Skin of body (tissue), 2 donors: ENCODE results near the gene RSRC1. TPM values are rescaled to one million over a fixed set of nuclear protein-coding genes. Genes with fewer than 3 reads are reported as not detected.
A peak's percentile ranks its signal among the peaks of the same experiment; 100 is the strongest.
"Not testable (repeated sequence)": the region's sequence is repeated elsewhere in the genome, so short reads cannot be mapped to it uniquely, and the experiment has no call there.

Experiments used
- DNase-seq: peaks from one replicate; lab custom pipeline; 2025; lab: John Stamatoyannopoulos, UW
- total RNA-seq: library from RNA; depleted of rRNA; stranded (reverse); fragments of >200 nt; gene quantifications from one replicate; pipeline ENCODE4 v1.2.3, GENCODE V29; 2014

Gene RSRC1
- total RNA-seq, 1 donor from 2014 or later, result 54.2 TPM

DNA sequence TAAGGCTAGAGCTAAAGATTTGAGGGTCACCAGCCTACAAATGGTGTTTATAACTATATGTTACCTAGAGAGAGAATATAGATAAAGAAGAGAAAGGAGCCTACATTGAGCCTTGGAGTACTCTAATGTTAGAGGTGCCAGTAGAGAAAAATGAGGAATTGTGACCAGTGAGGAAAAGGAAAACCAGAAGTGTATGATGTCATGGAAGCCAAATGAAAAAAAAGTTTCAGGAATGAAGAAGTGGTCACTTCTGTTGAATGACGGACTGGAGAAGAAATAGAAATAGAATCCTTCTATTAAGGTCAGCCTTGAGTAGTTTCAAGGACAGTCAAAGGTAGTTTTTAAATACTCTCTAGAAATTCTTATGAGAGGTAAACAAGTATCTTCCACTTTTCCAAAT lies 409.9 kb downstream of the RSRC1 start:
- no peak for DNase-seq

DNA sequence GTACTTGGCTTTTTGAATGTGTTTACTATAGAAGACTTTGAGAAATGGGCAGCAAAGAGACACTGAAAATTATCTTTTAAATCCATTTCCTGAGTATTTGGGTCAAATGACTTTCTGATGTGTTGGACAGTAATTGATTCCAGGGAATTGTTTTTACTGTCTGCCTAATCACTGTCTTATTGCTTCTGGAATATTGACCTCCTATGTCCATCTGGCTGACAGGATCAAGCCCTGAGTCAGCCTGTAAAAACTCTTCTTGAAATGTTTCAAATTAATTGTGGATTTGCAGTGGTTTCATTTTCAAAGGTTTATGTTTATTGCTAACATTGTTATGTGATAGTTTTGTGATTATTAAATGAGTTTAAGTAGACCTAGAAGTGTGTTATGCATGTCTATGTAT lies 410.5 kb downstream of the RSRC1 start:
- DNase-seq, result no peak

GRCh38 chr3:158522221-158523136 lies 412.6 kb downstream of the RSRC1 start:
- DNase-seq, result no peak

- DNase-seq, result no peak
Observed at GRCh38 chr3:158528076-158528674, 418.3 kb downstream of the RSRC1 start.

DNA sequence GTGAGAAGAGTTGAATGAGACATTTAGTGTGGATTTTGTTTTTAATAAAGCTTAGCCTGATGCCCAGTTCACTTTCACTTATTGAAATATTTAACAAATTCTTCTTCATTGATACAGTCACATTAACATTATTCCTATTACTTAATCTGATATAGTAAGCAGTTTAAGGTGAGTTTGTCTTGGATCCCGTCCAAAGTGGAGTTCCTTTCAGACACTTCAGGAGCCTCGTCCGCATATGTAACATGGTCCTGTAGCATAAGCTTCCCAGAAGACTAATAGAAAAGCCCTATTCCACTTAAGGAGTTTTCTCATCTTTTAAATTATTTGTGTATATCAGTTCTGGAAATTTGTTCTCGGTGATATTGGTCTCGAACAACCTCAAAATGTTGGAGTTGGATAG lies 421.4 kb downstream of the RSRC1 start:
- DNase-seq, result no peak

- peak; percentile 21 for DNase-seq
Observed at GRCh38 chr3:158532099-158532734, 422.3 kb downstream of the RSRC1 start.

GRCh38 chr3:158535918-158536317 lies 426.0 kb downstream of the RSRC1 start:
- no peak for DNase-seq

DNA sequence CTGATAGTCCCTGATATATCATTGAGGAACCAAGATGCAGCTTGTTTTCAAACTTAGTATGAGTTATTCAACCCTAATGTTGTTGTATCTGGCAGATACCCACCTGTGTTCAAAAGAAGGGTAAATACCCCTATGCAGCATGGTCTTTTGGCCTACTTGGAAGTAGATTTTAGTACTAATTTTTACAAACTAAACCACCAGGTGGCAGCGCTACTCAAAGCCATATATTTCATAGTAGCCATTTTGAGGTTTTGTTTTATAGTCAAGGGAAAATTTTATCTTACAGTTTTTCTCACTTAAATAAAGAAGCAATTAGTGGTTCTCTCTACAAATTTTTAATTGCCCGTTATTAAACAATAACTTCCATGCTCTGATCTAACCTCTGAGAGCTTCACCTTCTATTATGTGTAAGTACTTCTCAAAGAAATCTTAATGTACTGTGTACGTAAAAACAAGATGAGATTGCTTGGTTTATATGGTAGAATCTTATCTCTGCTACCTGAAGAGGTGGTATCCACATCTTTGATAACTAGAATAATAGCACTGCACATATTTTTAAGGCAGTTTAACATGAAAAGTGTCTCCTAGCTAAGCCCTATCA lies 429.6 kb downstream of the RSRC1 start:
- no peak for DNase-seq

- no peak for DNase-seq
Observed at GRCh38 chr3:158540066-158540465, 430.2 kb downstream of the RSRC1 start.

- no peak for DNase-seq
Observed at GRCh38 chr3:158548691-158549090, 438.8 kb downstream of the RSRC1 start.

GRCh38 chr3:158549938-158550337 lies 440.0 kb downstream of the RSRC1 start:
- DNase-seq, result not testable (repeated sequence)

DNA sequence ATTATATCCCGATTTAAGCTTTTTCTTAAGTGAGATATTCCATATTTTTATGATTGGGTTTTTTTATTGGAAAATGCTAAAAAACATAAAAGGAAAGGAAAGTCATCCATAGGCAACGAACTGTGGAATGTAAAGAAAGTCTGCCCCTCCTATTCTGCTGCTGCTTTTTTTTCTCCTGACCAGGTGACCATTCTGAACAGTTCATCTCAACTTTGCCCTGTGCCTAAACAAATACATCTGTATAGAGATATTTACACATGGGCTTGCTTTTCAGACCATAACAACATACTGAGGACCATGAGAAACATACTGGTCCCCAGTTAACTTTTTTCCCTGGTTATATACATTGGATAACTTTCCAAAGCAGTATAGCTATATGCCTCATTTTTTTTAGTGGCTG lies 442.2 kb downstream of the RSRC1 start:
- DNase-seq, result no peak

GRCh38 chr3:158559504-158559903 lies 449.6 kb downstream of the RSRC1 start:
- DNase-seq, result no peak

DNA sequence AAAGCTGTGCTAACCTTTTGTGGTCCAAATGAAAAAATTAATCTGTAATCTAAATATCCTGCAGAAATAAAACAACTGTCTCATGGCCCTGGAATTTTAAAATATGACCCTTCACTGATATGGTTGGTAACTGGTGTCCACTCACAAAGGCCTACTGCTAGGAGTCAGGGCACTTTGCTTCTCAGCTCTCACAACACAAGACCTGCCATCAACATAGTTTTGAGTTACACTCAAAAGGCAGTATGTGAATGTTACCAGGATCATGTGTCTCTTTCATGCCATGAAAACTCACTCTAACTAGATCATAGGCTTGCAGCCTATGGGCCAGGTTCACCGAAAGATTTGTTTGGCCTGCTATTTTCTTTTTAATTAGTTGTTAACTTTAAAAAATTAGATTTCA lies 451.1 kb downstream of the RSRC1 start:
- no peak for DNase-seq

- no peak for DNase-seq
Observed at GRCh38 chr3:158562674-158563073, 452.8 kb downstream of the RSRC1 start.

DNA sequence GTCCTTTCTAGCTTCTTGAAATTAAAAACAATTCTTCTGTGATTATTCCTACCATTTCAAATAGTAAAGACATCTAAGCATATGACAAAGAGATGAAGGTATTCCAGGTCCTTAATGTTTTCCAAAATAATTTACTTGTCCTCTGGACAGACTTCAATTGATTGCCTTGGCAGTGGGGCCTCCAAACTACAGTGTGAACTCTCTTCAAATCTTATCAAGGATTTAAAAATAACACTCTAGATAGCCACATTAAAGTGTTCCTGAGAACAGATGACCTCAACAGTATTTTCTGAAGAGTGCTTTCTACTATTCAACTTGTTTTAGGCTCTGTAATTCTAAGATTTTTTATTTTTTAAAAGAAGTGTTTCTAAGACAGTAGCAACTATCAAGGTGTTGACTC lies 453.2 kb downstream of the RSRC1 start:
- DNase-seq, result no peak

GRCh38 chr3:158565076-158565475 lies 455.2 kb downstream of the RSRC1 start:
- no peak for DNase-seq

GRCh38 chr3:158568784-158569183 lies 458.9 kb downstream of the RSRC1 start:
- DNase-seq, result no peak

GRCh38 chr3:158569794-158570193 lies 459.9 kb downstream of the RSRC1 start:
- DNase-seq, result no peak

- DNase-seq, result peak; percentile 93
Observed at GRCh38 chr3:158570999-158571702, 461.3 kb downstream of the RSRC1 start, which contains the start of gene MLF1. Gene MLF1 (plus strand): TSS chr3:158571194. CDS start chr3:158571301, 107 bp downstream.
